Mammary epithelial cell (primary cell): ENCODE measurements around the gene CTU2.

Experiments used
- CTCF ChIP-seq, 2 donors: IDR thresholded peaks in 1 of 2; conservative IDR thresholded peaks in 1 of 2; 2 replicates each; pipeline ENCODE4 v1.5.1; 2011 to 2012; ENCODE audit warnings: inconsistent platforms in 2 of 2, low read length in 2 of 2, mild to moderate bottlenecking in 2 of 2, control low read depth in 1 of 2, low read depth in 1 of 2; ENCODE audit not compliant: insufficient read depth in 1 of 2; ENCODE audit errors: extremely low read depth in 1 of 2
- EZH2 ChIP-seq: IDR thresholded peaks from 2 replicates; pipeline ENCODE4 v1.6.1; 2012; ENCODE audit warnings: low read length, inconsistent platforms, borderline replicate concordance

- TF ChIP-seq CTCF (conservative IDR thresholded peaks at IDR 0.05 in 1 of 2, IDR thresholded peaks at IDR 0.05 in 1 of 2; ENCODE audit: extremely low read depth in 1 of 2, insufficient read depth in 1 of 2, low read depth in 1 of 2, low read length in 2 of 2) (no peak), EZH2 (no peak)
Measured at GRCh38 chr16:88725609-88726407, 19.5 kb downstream of the CTU2 start.
